Spleen (tissue), 11 donors: ENCODE results near the gene EHD4. TPM values are rescaled to one million over a fixed set of nuclear protein-coding genes. Genes with fewer than 3 reads are reported as not detected.

Source experiments
- DNase-seq: peaks from one replicate; pipeline ENCODE4 v3.0.0-alpha.2; 2020
- H3K27ac ChIP-seq, 8 donors: fragments of 200-600 bp; sonication (generic) in 7 of 8; 1 replicate in 4 of 8; 2 replicates in 4 of 8; pipeline versions ENCODE4 v1.5.0 to v1.8.0; 2016 to 2021; ENCODE audit warnings: inconsistent platforms in 4 of 8, mild to moderate bottlenecking in 4 of 8, moderate library complexity in 1 of 8
- H3K27me3 ChIP-seq, 7 donors: fragments of 200-600 bp; sonication (generic) in 6 of 7; replicated peaks in 1 of 7; 1 replicate in 4 of 7; 2 replicates in 3 of 7; pipeline versions ENCODE4 v1.5.0 to v1.8.0; 2016 to 2021; ENCODE audit warnings: inconsistent platforms in 3 of 7, mild to moderate bottlenecking in 1 of 7
- H3K36me3 ChIP-seq, 6 donors: fragments of 200-600 bp; sonication (generic) in 5 of 6; 1 replicate in 4 of 6; 2 replicates in 2 of 6; pipeline versions ENCODE4 v1.5.0 to v1.8.0; 2016 to 2021; ENCODE audit warnings: inconsistent platforms in 2 of 6
- H3K4me1 ChIP-seq, 6 donors: fragments of 200-600 bp; sonication (generic) in 5 of 6; 1 replicate in 3 of 6; 2 replicates in 3 of 6; pipeline versions ENCODE4 v1.5.0 to v1.8.0; 2016 to 2021; ENCODE audit warnings: inconsistent platforms in 3 of 6
- H3K4me3 ChIP-seq, 8 donors: fragments of 200-600 bp; sonication (generic) in 7 of 8; 1 replicate in 4 of 8; 2 replicates in 4 of 8; pipeline versions ENCODE4 v1.5.0 to v1.8.0; 2016 to 2021; ENCODE audit warnings: inconsistent platforms in 4 of 8, mild to moderate bottlenecking in 4 of 8, moderate library complexity in 2 of 8
- H3K9me3 ChIP-seq, 8 donors: fragments of 200-600 bp; sonication (generic) in 7 of 8; 1 replicate in 4 of 8; 2 replicates in 4 of 8; pipeline versions ENCODE4 v1.5.0 to v1.8.0; 2016 to 2021; ENCODE audit warnings: inconsistent platforms in 4 of 8
- CTCF ChIP-seq, 11 experiments: fragments of 200-600 bp in 7 of 11; fragments of 450-650 bp in 4 of 11; sonication (generic) in 4 of 11; IDR thresholded peaks in 8 of 11; conservative IDR thresholded peaks in 3 of 11; 1 replicate in 7 of 11; 2 replicates in 4 of 11; pipeline versions ENCODE4 v1.4.0 to v1.8.0; 2016 to 2021; ENCODE audit warnings: antibody characterized with exemption in 11 of 11, inconsistent platforms in 4 of 11, mild to moderate bottlenecking in 1 of 11
- POLR2A ChIP-seq, 3 donors: fragments of 450-650 bp; IDR thresholded peaks; one replicate each; pipeline ENCODE4 v1.5.1; 2017; ENCODE audit warnings: antibody characterized with exemption in 3 of 3, mild to moderate bottlenecking in 1 of 3
- POLR2AphosphoS5 ChIP-seq, 3 donors: sonication (generic); formaldehyde crosslinking; IDR thresholded peaks; one replicate each; pipeline ENCODE4 v1.5.1; 2017; ENCODE audit warnings: antibody characterized with exemption in 3 of 3
- WGBS, 5 donors: extraction: QIAGEN DNeasy Blood & Tissue Kit in 3 of 5; methylation state at CpG; one replicate each; pipeline versions ENCODE4 v1.1.5 to v1.1.7; 2013 to 2018; 5-methylcytosine and 5-hydroxymethylcytosine counted together
- intact Hi-C: fragments of 100-400 bp; cut with DNase I; formaldehyde crosslinking; loops from one replicate; pipeline ENCODE4 v1.15.0; 2023; ENCODE audit warnings: low total_unique reads
- polyA plus RNA-seq, 3 donors: library from polyadenylated mRNA; stranded (reverse); fragments of 200-250 nt; gene quantifications; one replicate each; pipeline ENCODE4 v1.2.1, GENCODE V29; 2013
- total RNA-seq, 7 donors: library from RNA; depleted of rRNA in 3 of 7; stranded (reverse); fragments of >200 nt in 3 of 7; fragmentation: NEBNext Ultra II Directional in 4 of 7; extraction: Animal tissue kit (Norgen Biotek cat#: 25700) in 4 of 7; gene quantifications; one replicate each; pipeline versions ENCODE4 v1.1.0 to v1.2.1, GENCODE V29; 2016 to 2021
- donor health status: healthy with polysubstance abuse.
- donor health status: DM: no; HTN: no; CAD: no; lungs with moderate emphysema.
- donor health status: DM: no; HTN: no; CAD: no.
- donor health status: Bipolar disorder and iron deficiency.
- donor health status: healthy.
- donor health status: DM: no; HTN: no; CAD: no.
- donor health status: DM: yes; HTN: yes; CAD: no.

Gene EHD4
- total and polyA plus RNA-seq, 10 donors = 5.5 to 33.2 (median 21.7) TPM

- DNase-seq = no peak
- Histone ChIP-seq H3K4me1 (peaks cover 4 to 35% (median 27%) of the 10 kb centered on the region in 6 donors), H3K4me3 (no peak overlapping the region), H3K36me3 (no peaks in the 10 kb centered on the region), H3K27ac (no peak overlapping the region), H3K27me3 (peaks cover 0 to 36% (median 13%) of the 10 kb centered on the region in 7 donors), H3K9me3 (no peaks in the 10 kb centered on the region)
- 86 to 96% (median 89%) methylated on average over 7 of the region's 7 CpGs for WGBS, 5 donors
- TF ChIP-seq CTCF (IDR thresholded peaks at IDR 0.05 in 8 of 11, conservative IDR thresholded peaks at IDR 0.05 in 3 of 11) (no peak), POLR2A (IDR thresholded peaks at IDR 0.05) (no peak), POLR2AphosphoS5 (IDR thresholded peaks at IDR 0.05) (no peak)
- intact Hi-C loops = no loop called here
Observed at GRCh38 chr15:41884458-41884857, 87.9 kb downstream of the EHD4 start.

GRCh38 chr15:41883484-41883825 is 88.9 kb downstream of the EHD4 start:
- Histone ChIP-seq H3K4me3 (no peak overlapping the region), H3K9me3 (no peaks in the 10 kb centered on the region), H3K27ac (no peak overlapping the region), H3K36me3 (no peaks in the 10 kb centered on the region), H3K27me3 (peaks cover 0 to 46% (median 13%) of the 10 kb centered on the region in 7 donors), H3K4me1 (peaks cover 4 to 29% (median 20%) of the 10 kb centered on the region in 6 donors)
- DNase-seq = no peak
- no peak for TF ChIP-seq POLR2A (IDR thresholded peaks at IDR 0.05)
- TF ChIP-seq POLR2AphosphoS5 (IDR thresholded peaks at IDR 0.05) = no peak
- no peak for TF ChIP-seq CTCF (IDR thresholded peaks at IDR 0.05 in 8 of 11, conservative IDR thresholded peaks at IDR 0.05 in 3 of 11)
- WGBS, 5 donors = 80 to 97% (median 89%) methylated on average over 2 of the region's 2 CpGs
- intact Hi-C loops = no loop called here

GRCh38 chr15:41882689-41883483 is 89.5 kb downstream of the EHD4 start:
- intact Hi-C loops = no loop called here
- H3K4me1 ChIP-seq = peaks cover 4 to 23% (median 17%) of the 10 kb centered on the region in 6 donors
- H3K4me3 ChIP-seq = no peak overlapping the region
- no peak overlapping the region for H3K27ac ChIP-seq
- TF ChIP-seq POLR2AphosphoS5 (IDR thresholded peaks at IDR 0.05) (peak in 1 of 3 donors; percentile 19), POLR2A (IDR thresholded peaks at IDR 0.05) (no peak)
- WGBS, 5 donors = 72 to 80% (median 75%) methylated on average over 9 to 14 of the region's 14 CpGs
- H3K36me3 ChIP-seq = no peaks in the 10 kb centered on the region
- H3K9me3 ChIP-seq = no peaks in the 10 kb centered on the region
- peaks cover 0 to 52% (median 13%) of the 10 kb centered on the region in 7 donors for H3K27me3 ChIP-seq
- DNase-seq = no peak

GRCh38 chr15:41881920-41882688 is 90.3 kb downstream of the EHD4 start:
- H3K9me3 ChIP-seq = no peaks in the 10 kb centered on the region
- peak overlapping the region in 4 of 8 donors; percentile 3 to 58 (median 18) for H3K4me3 ChIP-seq
- no peak for DNase-seq
- peaks cover 0 to 54% (median 13%) of the 10 kb centered on the region in 7 donors for H3K27me3 ChIP-seq
- H3K4me1 ChIP-seq = peaks cover 4 to 22% (median 17%) of the 10 kb centered on the region in 6 donors
- H3K27ac ChIP-seq = no peak overlapping the region
- WGBS, 5 donors = 24 to 38% (median 32%) methylated on average over 44 to 72 of the region's 81 CpGs
- TF ChIP-seq POLR2A (IDR thresholded peaks at IDR 0.05) (no peak), POLR2AphosphoS5 (IDR thresholded peaks at IDR 0.05) (no peak), CTCF (IDR thresholded peaks at IDR 0.05 in 8 of 11, conservative IDR thresholded peaks at IDR 0.05 in 3 of 11) (no peak)
- no peaks in the 10 kb centered on the region for H3K36me3 ChIP-seq
- intact Hi-C loops = no loop called here
